ENCODE results near the gene TXNL4A. TPM values are rescaled to one million over a fixed set of nuclear protein-coding genes. Genes with fewer than 3 reads are reported as not detected.

TXNL4A gene
- total RNA-seq, 4 donors from 2014 or later = 4.1 to 36.8 (median 31.0) TPM

GRCh38 chr18:79941473-79942119 lies 46.8 kb downstream of the TXNL4A start:
- intact Hi-C loops (cut with DNase I; ENCODE audit: low total_unique reads) = no loop called here
- H3K4me1 ChIP-seq = peaks cover 5 to 89% (median 54%) of the 10 kb centered on the region in 4 donors
- WGBS, 2 donors (ENCODE audit: low coverage in 1 of 2) = 74 to 83% methylated on average over 5 to 16 of the region's 16 CpGs
- in situ Hi-C loops (cut with MboI; ENCODE audit: low pct_ligation_motif_present in 1 of 4, low pct_unique_long_range_greater_than_20kb in 1 of 4, low sequenced_read_pairs in 3 of 4) = no loop called here
- DNase-seq = peak; percentile 6
- no peak for TF ChIP-seq POLR2AphosphoS5 (IDR thresholded peaks at IDR 0.05)
- TF ChIP-seq CTCF (IDR thresholded peaks at IDR 0.05) = no peak
- no peak for TF ChIP-seq EP300 (IDR thresholded peaks at IDR 0.05; ENCODE audit: low read depth)
- TF ChIP-seq POLR2A (IDR thresholded peaks at IDR 0.05) = no peak
- no peak overlapping the region for H3K4me3 ChIP-seq
- no peaks in the 10 kb centered on the region for H3K27me3 ChIP-seq
- peak overlapping the region in 1 of 4 donors; percentile 68 for H3K27ac ChIP-seq
- no peaks in the 10 kb centered on the region for H3K9me3 ChIP-seq
- peaks cover 0 to 13% (median 2%) of the 10 kb centered on the region in 4 donors for H3K36me3 ChIP-seq

GRCh38 chr18:79940814-79941472 lies 47.4 kb downstream of the TXNL4A start:
- Histone ChIP-seq H3K9me3 (no peaks in the 10 kb centered on the region), H3K27me3 (no peaks in the 10 kb centered on the region), H3K4me3 (no peak overlapping the region), H3K4me1 (peaks cover 5 to 89% (median 58%) of the 10 kb centered on the region in 4 donors), H3K27ac (no peak overlapping the region), H3K36me3 (peaks cover 0 to 13% (median 2%) of the 10 kb centered on the region in 4 donors)
- TF ChIP-seq POLR2AphosphoS5 (IDR thresholded peaks at IDR 0.05) (no peak), CTCF (IDR thresholded peaks at IDR 0.05) (no peak)
- in situ Hi-C loops (cut with MboI; ENCODE audit: low pct_ligation_motif_present in 1 of 4, low pct_unique_long_range_greater_than_20kb in 1 of 4, low sequenced_read_pairs in 3 of 4) = no loop called here
- 87 to 100% methylated on average over 2 to 17 of the region's 17 CpGs for WGBS, 2 donors (ENCODE audit: low coverage in 1 of 2)
- intact Hi-C loops (cut with DNase I; ENCODE audit: low total_unique reads) = no loop called here
- DNase-seq = peak; percentile 8

GRCh38 chr18:79940126-79940813 lies 48.1 kb downstream of the TXNL4A start:
- in situ Hi-C loops (cut with MboI; ENCODE audit: low pct_ligation_motif_present in 1 of 4, low pct_unique_long_range_greater_than_20kb in 1 of 4, low sequenced_read_pairs in 3 of 4) (no loop called here), intact Hi-C loops (cut with DNase I; ENCODE audit: low total_unique reads) (no loop called here)
- Histone ChIP-seq H3K27me3 (no peaks in the 10 kb centered on the region), H3K4me1 (peaks cover 5 to 89% (median 56%) of the 10 kb centered on the region in 4 donors), H3K4me3 (no peak overlapping the region), H3K36me3 (peaks cover 0 to 13% (median 2%) of the 10 kb centered on the region in 4 donors), H3K9me3 (no peaks in the 10 kb centered on the region), H3K27ac (no peak overlapping the region)
- peak; percentile 7 for DNase-seq
- TF ChIP-seq CTCF (IDR thresholded peaks at IDR 0.05) (no peak), POLR2A (IDR thresholded peaks at IDR 0.05) (no peak), POLR2AphosphoS5 (IDR thresholded peaks at IDR 0.05) (no peak), EP300 (IDR thresholded peaks at IDR 0.05; ENCODE audit: low read depth) (no peak)
- WGBS, 2 donors (ENCODE audit: low coverage in 1 of 2) = 75 to 87% methylated on average over 9 to 18 of the region's 18 CpGs

- Histone ChIP-seq H3K4me1 (peaks cover 5 to 89% (median 56%) of the 10 kb centered on the region in 4 donors), H3K36me3 (peaks cover 0 to 13% (median 2%) of the 10 kb centered on the region in 4 donors), H3K27ac (peak overlapping the region in 1 of 4 donors; percentile 10), H3K9me3 (no peaks in the 10 kb centered on the region), H3K4me3 (no peak overlapping the region), H3K27me3 (no peaks in the 10 kb centered on the region)
- WGBS, 2 donors (ENCODE audit: low coverage in 1 of 2) = 63 to 73% methylated on average over 5 of the region's 5 CpGs
- in situ Hi-C loops (cut with MboI; ENCODE audit: low pct_ligation_motif_present in 1 of 4, low pct_unique_long_range_greater_than_20kb in 1 of 4, low sequenced_read_pairs in 3 of 4) = no loop called here
- intact Hi-C loops (cut with DNase I; ENCODE audit: low total_unique reads) = no loop called here
- no peak for TF ChIP-seq POLR2AphosphoS5 (IDR thresholded peaks at IDR 0.05)
- TF ChIP-seq POLR2A (IDR thresholded peaks at IDR 0.05) = no peak
- no peak for TF ChIP-seq EP300 (IDR thresholded peaks at IDR 0.05; ENCODE audit: low read depth)
- TF ChIP-seq CTCF (IDR thresholded peaks at IDR 0.05) = no peak
- peak; percentile 9 for DNase-seq
Measured at GRCh38 chr18:79939096-79939495, 49.3 kb downstream of the TXNL4A start.
